PC-3 (cell line): ENCODE results near the gene HYDIN.

ENCODE experiments used
- EZH2 ChIP-seq: fragments of 300-600 bp; sonication (generic); IDR thresholded peaks from one replicate; pipeline ENCODE4 v1.6.1; 2017; ENCODE audit warnings: antibody characterized with exemption, mild to moderate bottlenecking, low read length; ENCODE audit not compliant: unreplicated experiment
- EZH2phosphoT487 ChIP-seq: fragments of 300-600 bp; sonication (generic); IDR thresholded peaks from 2 replicates; pipeline ENCODE4 v1.6.1; 2018; ENCODE audit warnings: mild to moderate bottlenecking, antibody characterized with exemption, low read length, borderline replicate concordance
- TF ChIP-seq, protein P1 (sequence below): fragments of 300-600 bp; sonication (generic); conservative IDR thresholded peaks from 2 replicates; pipeline ENCODE4 v1.5.1; 2017; ENCODE audit warnings: antibody characterized with exemption, low read depth, mild to moderate bottlenecking, low read length

DNA sequence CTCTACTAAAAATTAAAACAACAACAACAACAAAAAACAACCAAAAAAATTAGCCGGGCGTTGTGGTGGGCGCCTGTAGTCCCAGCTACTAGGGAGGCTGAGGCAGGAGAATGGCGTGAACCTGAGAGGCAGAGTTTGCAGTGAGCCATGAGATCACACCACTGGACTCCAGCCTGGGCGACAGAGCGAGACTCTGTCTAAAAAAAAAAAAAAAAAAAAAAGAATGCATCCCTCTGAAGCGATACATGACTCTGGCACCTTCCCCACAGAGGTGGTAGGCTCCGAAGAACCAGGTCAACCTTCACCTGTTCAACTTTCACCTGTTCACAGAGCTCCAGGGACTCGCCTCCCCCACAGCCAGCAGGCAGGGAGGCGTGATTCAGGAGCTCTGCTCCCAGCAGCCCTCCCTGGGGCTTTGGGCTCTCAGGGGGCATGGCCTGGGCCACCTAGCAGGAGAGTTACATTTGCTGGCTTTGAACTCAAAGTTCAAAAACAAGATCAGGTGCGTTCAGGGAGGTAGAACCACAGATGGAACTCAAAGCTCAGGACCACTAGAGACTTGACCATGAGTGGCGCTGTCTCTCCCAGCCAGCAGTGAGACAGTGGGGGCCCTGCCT, 435.1 kb downstream of the HYDIN start:
- TF ChIP-seq, protein P1, sequence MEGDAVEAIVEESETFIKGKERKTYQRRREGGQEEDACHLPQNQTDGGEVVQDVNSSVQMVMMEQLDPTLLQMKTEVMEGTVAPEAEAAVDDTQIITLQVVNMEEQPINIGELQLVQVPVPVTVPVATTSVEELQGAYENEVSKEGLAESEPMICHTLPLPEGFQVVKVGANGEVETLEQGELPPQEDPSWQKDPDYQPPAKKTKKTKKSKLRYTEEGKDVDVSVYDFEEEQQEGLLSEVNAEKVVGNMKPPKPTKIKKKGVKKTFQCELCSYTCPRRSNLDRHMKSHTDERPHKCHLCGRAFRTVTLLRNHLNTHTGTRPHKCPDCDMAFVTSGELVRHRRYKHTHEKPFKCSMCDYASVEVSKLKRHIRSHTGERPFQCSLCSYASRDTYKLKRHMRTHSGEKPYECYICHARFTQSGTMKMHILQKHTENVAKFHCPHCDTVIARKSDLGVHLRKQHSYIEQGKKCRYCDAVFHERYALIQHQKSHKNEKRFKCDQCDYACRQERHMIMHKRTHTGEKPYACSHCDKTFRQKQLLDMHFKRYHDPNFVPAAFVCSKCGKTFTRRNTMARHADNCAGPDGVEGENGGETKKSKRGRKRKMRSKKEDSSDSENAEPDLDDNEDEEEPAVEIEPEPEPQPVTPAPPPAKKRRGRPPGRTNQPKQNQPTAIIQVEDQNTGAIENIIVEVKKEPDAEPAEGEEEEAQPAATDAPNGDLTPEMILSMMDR = no peak
- TF ChIP-seq EZH2phosphoT487 = no peak
- no peak for TF ChIP-seq EZH2
